ENCODE data around the gene EMID1.

EMID1 gene

GRCh38 chr22:29263791-29264276, 58.1 kb downstream of the EMID1 start:
- Mint-ChIP-seq H3K27me3 (no peaks in the 10 kb centered on the region), H3K36me3 (peaks cover 13 to 32% of the 10 kb centered on the region in 2 donors), H3K4me3 (no peak overlapping the region), H3K9me3 (no peaks in the 10 kb centered on the region), H3K4me1 (peaks cover 10 to 14% of the 10 kb centered on the region in 2 donors), H3K27ac (no peak overlapping the region)
- no peak for DNase-seq
- ATAC-seq (replicated peaks), result no peak

- no peak for ATAC-seq (replicated peaks)
- Mint-ChIP-seq H3K27me3 (no peaks in the 10 kb centered on the region), H3K27ac (no peak overlapping the region), H3K4me3 (no peak overlapping the region), H3K4me1 (peaks cover 14 to 26% of the 10 kb centered on the region in 2 donors), H3K9me3 (no peaks in the 10 kb centered on the region), H3K36me3 (peaks cover 11 to 33% of the 10 kb centered on the region in 2 donors)
- no peak for DNase-seq
Measured at GRCh38 chr22:29265305-29265704, 59.6 kb downstream of the EMID1 start.

- Mint-ChIP-seq H3K27me3 (no peaks in the 10 kb centered on the region), H3K4me1 (peaks cover 20 to 33% of the 10 kb centered on the region in 2 donors), H3K9me3 (no peaks in the 10 kb centered on the region), H3K27ac (no peak overlapping the region), H3K36me3 (peaks cover 16 to 38% of the 10 kb centered on the region in 2 donors), H3K4me3 (no peak overlapping the region)
- DNase-seq (no peak), ATAC-seq (replicated peaks) (no peak)
Measured at GRCh38 chr22:29265929-29266328, 60.2 kb downstream of the EMID1 start.

- no peak for ATAC-seq (replicated peaks)
- Mint-ChIP-seq H3K4me3 (peak overlapping the region; percentile 88 to 91), H3K27me3 (no peaks in the 10 kb centered on the region), H3K4me1 (peaks cover 25 to 41% of the 10 kb centered on the region in 2 donors), H3K27ac (peak overlapping the region; percentile 98), H3K36me3 (peaks cover 20 to 42% of the 10 kb centered on the region in 2 donors), H3K9me3 (no peaks in the 10 kb centered on the region)
- no peak for DNase-seq
Measured at GRCh38 chr22:29266564-29267461, 61.1 kb downstream of the EMID1 start.

- ATAC-seq (replicated peaks) (peak; percentile 55 to 58), DNase-seq (no peak)
- Mint-ChIP-seq H3K36me3 (peaks cover 26 to 47% of the 10 kb centered on the region in 2 donors), H3K9me3 (no peaks in the 10 kb centered on the region), H3K27me3 (no peaks in the 10 kb centered on the region), H3K4me1 (peaks cover 27 to 48% of the 10 kb centered on the region in 2 donors), H3K4me3 (peak overlapping the region; percentile 88 to 91), H3K27ac (peak overlapping the region; percentile 98)
Measured at GRCh38 chr22:29267462-29267857, 61.8 kb downstream of the EMID1 start.

GRCh38 chr22:29267858-29268510, 62.3 kb downstream of the EMID1 start, which contains the start of the genes EWSR1 and RHBDD3:
Gene EWSR1, plus strand, starts transcription at chr22:29268268. Its CDS starts 69 bp downstream, at chr22:29268337.
Gene RHBDD3, minus strand, starts transcription at chr22:29267981. Its CDS starts 2,355 bp downstream, at chr22:29265626.
- Mint-ChIP-seq H3K36me3 (peaks cover 26 to 48% of the 10 kb centered on the region in 2 donors), H3K4me1 (peaks cover 27 to 53% of the 10 kb centered on the region in 2 donors), H3K27ac (peak within 1 kb of the TSS; percentile 98), H3K4me3 (peak within 1 kb of the TSS; percentile 88 to 91), H3K9me3 (no peaks in the 10 kb centered on the region), H3K27me3 (no peaks in the 10 kb centered on the region)
- ATAC-seq (replicated peaks) (peak; percentile 91 to 94), DNase-seq (peak; percentile 94)

GRCh38 chr22:29268511-29269229, 63.0 kb downstream of the EMID1 start:
- no peaks in the 10 kb centered on the region for H3K27me3 Mint-ChIP-seq
- peaks cover 33 to 60% of the 10 kb centered on the region in 2 donors for H3K4me1 Mint-ChIP-seq
- ATAC-seq (replicated peaks) (peak; percentile 46 to 48), DNase-seq (no peak)
- H3K4me3 Mint-ChIP-seq, result peak overlapping the region; percentile 88 to 91
- peak overlapping the region; percentile 98 for H3K27ac Mint-ChIP-seq
- H3K9me3 Mint-ChIP-seq, result no peaks in the 10 kb centered on the region
- peaks cover 31 to 55% of the 10 kb centered on the region in 2 donors for H3K36me3 Mint-ChIP-seq

- Mint-ChIP-seq H3K36me3 (peaks cover 33 to 60% of the 10 kb centered on the region in 2 donors), H3K4me1 (peaks cover 34 to 65% of the 10 kb centered on the region in 2 donors), H3K27me3 (no peaks in the 10 kb centered on the region), H3K4me3 (peak overlapping the region; percentile 88 to 91), H3K9me3 (no peaks in the 10 kb centered on the region), H3K27ac (peak overlapping the region; percentile 98)
- DNase-seq (no peak), ATAC-seq (replicated peaks) (no peak)
Measured at GRCh38 chr22:29269230-29269604, 63.5 kb downstream of the EMID1 start.

GRCh38 chr22:29269731-29270474, 64.2 kb downstream of the EMID1 start:
- no peaks in the 10 kb centered on the region for H3K9me3 Mint-ChIP-seq
- peak overlapping the region; percentile 88 to 91 for H3K4me3 Mint-ChIP-seq
- peaks cover 35 to 67% of the 10 kb centered on the region in 2 donors for H3K36me3 Mint-ChIP-seq
- no peaks in the 10 kb centered on the region for H3K27me3 Mint-ChIP-seq
- DNase-seq (no peak), ATAC-seq (replicated peaks) (no peak)
- peak overlapping the region; percentile 98 for H3K27ac Mint-ChIP-seq
- H3K4me1 Mint-ChIP-seq, result peaks cover 35 to 69% of the 10 kb centered on the region in 2 donors

- H3K9me3 Mint-ChIP-seq, result no peaks in the 10 kb centered on the region
- peaks cover 35 to 76% of the 10 kb centered on the region in 2 donors for H3K4me1 Mint-ChIP-seq
- peaks cover 38 to 71% of the 10 kb centered on the region in 2 donors for H3K36me3 Mint-ChIP-seq
- H3K27ac Mint-ChIP-seq, result peak overlapping the region; percentile 2
- no peaks in the 10 kb centered on the region for H3K27me3 Mint-ChIP-seq
- peak overlapping the region; percentile 88 to 91 for H3K4me3 Mint-ChIP-seq
- ATAC-seq (replicated peaks), result no peak
- DNase-seq, result no peak
Measured at GRCh38 chr22:29270475-29271271, 65.0 kb downstream of the EMID1 start.

GRCh38 chr22:29272624-29273023, 66.9 kb downstream of the EMID1 start:
- H3K9me3 Mint-ChIP-seq, result no peaks in the 10 kb centered on the region
- H3K27ac Mint-ChIP-seq, result no peak overlapping the region
- peaks cover 29 to 75% of the 10 kb centered on the region in 2 donors for H3K4me1 Mint-ChIP-seq

GRCh38 chr22:29275167-29275566, 69.5 kb downstream of the EMID1 start:
- Mint-ChIP-seq H3K36me3 (peaks cover 52 to 73% of the 10 kb centered on the region in 2 donors), H3K9me3 (no peaks in the 10 kb centered on the region), H3K4me3 (no peak overlapping the region), H3K27ac (no peak overlapping the region), H3K4me1 (peaks cover 27 to 69% of the 10 kb centered on the region in 2 donors), H3K27me3 (no peaks in the 10 kb centered on the region)
- no peak for ATAC-seq (replicated peaks)
- DNase-seq, result no peak

More at GRCh38 chr22:29272624-29273023, 66.9 kb downstream of the EMID1 start:
- DNase-seq, result no peak
- H3K27me3 Mint-ChIP-seq, result no peaks in the 10 kb centered on the region
- ATAC-seq (replicated peaks), result no peak
- no peak overlapping the region for H3K4me3 Mint-ChIP-seq
- peaks cover 49 to 73% of the 10 kb centered on the region in 2 donors for H3K36me3 Mint-ChIP-seq
